OCI-LY1 (cell line): ENCODE results near the gene SH3RF3.

Source experiments
- EZH2 ChIP-seq: fragments of 200-600 bp; sonication (generic), shearing (Covaris generic); IDR thresholded peaks from 2 replicates; pipeline ENCODE4 v1.8.0; 2017; ENCODE audit warnings: borderline replicate concordance, mixed run types, mild to moderate bottlenecking, antibody characterized with exemption, low read length, moderate library complexity, mixed read lengths
- TF ChIP-seq, protein P1 (sequence below): fragments of 200-600 bp; sonication (generic), shearing (Covaris generic); IDR thresholded peaks from 2 replicates; pipeline ENCODE4 v1.5.1; 2017; ENCODE audit warnings: mild to moderate bottlenecking, antibody characterized with exemption, low read length, moderate library complexity, mixed read lengths

DNA sequence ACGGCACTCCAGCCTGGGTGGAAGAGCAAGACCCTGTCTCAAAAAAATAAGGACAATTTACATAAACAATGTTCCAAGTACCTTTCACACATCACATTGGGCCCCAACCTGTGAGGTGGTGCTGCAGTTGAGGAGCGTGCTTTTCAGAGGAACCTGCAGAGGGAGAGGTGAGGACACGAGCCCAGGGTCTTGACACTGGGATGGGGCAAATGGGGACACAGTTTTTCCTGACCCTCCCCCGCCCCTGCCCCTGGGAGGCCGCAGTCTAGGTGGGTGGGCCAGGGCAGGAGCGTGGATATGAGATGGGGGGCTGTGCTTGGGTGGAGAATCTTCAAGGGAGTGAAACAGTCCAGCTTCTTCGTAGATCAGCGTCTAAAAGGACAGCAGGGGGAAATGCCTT, 371.9 kb downstream of the SH3RF3 start:
- TF ChIP-seq, protein P1, sequence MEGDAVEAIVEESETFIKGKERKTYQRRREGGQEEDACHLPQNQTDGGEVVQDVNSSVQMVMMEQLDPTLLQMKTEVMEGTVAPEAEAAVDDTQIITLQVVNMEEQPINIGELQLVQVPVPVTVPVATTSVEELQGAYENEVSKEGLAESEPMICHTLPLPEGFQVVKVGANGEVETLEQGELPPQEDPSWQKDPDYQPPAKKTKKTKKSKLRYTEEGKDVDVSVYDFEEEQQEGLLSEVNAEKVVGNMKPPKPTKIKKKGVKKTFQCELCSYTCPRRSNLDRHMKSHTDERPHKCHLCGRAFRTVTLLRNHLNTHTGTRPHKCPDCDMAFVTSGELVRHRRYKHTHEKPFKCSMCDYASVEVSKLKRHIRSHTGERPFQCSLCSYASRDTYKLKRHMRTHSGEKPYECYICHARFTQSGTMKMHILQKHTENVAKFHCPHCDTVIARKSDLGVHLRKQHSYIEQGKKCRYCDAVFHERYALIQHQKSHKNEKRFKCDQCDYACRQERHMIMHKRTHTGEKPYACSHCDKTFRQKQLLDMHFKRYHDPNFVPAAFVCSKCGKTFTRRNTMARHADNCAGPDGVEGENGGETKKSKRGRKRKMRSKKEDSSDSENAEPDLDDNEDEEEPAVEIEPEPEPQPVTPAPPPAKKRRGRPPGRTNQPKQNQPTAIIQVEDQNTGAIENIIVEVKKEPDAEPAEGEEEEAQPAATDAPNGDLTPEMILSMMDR = no peak
- no peak for TF ChIP-seq EZH2
